Thyroid gland (tissue), 4 donors: ENCODE results near the gene CHRNA1.

Experiments used
- POLR2A ChIP-seq, 2 donors: fragments of 450-650 bp; IDR thresholded peaks; one replicate each; pipeline ENCODE4 v1.6.1; 2017; ENCODE audit warnings: antibody characterized with exemption in 2 of 2, mild to moderate bottlenecking in 2 of 2, moderate library complexity in 1 of 2
- TF ChIP-seq, protein P1 (sequence below), 6 experiments: fragments of 200-600 bp in 3 of 6; fragments of 450-650 bp in 3 of 6; sonication (generic) in 3 of 6; IDR thresholded peaks; one replicate each; pipeline ENCODE4 v1.5.1; 2016 to 2019; ENCODE audit warnings: antibody characterized with exemption in 6 of 6, mild to moderate bottlenecking in 2 of 6, inconsistent platforms in 1 of 6, moderate library complexity in 1 of 6

- TF ChIP-seq POLR2A (IDR thresholded peaks at IDR 0.05): no peak
- TF ChIP-seq, protein P1, sequence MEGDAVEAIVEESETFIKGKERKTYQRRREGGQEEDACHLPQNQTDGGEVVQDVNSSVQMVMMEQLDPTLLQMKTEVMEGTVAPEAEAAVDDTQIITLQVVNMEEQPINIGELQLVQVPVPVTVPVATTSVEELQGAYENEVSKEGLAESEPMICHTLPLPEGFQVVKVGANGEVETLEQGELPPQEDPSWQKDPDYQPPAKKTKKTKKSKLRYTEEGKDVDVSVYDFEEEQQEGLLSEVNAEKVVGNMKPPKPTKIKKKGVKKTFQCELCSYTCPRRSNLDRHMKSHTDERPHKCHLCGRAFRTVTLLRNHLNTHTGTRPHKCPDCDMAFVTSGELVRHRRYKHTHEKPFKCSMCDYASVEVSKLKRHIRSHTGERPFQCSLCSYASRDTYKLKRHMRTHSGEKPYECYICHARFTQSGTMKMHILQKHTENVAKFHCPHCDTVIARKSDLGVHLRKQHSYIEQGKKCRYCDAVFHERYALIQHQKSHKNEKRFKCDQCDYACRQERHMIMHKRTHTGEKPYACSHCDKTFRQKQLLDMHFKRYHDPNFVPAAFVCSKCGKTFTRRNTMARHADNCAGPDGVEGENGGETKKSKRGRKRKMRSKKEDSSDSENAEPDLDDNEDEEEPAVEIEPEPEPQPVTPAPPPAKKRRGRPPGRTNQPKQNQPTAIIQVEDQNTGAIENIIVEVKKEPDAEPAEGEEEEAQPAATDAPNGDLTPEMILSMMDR (IDR thresholded peaks at IDR 0.05): no peak
Measured at GRCh38 chr2:174765576-174765975, 1.3 kb upstream of the CHRNA1 start.
